ENCODE data around the gene MAP4K2. TPM values are rescaled to one million over a fixed set of nuclear protein-coding genes. Genes with fewer than 3 reads are reported as not detected.
"Not testable (repeated sequence)": the region's sequence is repeated elsewhere in the genome, so short reads cannot be mapped to it uniquely, and the experiment has no call there.

MAP4K2 gene
- total RNA-seq, 2 experiments from 2014 or later = 69.5 to 73.9 TPM

DNA sequence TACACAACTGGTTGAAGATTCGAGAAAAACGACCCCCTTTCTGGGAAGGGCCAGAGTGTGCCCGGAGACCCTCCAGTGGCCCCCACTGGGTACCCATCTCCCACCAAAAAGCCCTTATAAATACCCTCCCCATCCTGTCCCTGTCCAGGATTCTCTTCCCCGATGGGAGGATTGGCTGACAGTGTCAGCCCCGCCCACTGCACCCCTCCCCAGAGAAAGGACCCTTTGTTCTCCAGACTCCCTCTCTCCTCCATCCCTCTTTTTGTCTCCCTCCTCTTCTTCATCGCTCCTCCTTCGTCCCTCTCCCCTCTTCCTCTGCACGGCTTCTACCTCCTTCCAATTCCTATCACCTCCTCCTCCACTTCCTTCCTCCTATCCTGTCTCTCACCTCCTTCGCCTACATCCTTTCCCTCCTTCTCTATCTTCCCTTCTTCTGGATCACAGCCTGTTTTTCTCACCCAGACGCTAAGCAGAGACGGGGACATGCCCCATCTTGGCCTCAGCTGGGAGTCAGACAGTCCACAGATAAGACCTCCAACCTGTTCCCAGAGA lies 20.6 kb upstream of the MAP4K2 start:
- H3K36me3 Mint-ChIP-seq (ENCODE audit: low read depth) = no peaks in the 10 kb centered on the region
- H3K9me3 Mint-ChIP-seq = no peaks in the 10 kb centered on the region
- H3K4me1 Mint-ChIP-seq (ENCODE audit: low read depth) = no peaks in the 10 kb centered on the region
- H3K27ac Mint-ChIP-seq = no peak overlapping the region
- intact Hi-C loops (cut with micrococcal nuclease) = no loop called here
- DNase-seq = no peak
- H3K4me3 Mint-ChIP-seq = no peak overlapping the region
- CTCF ChIA-PET = no interaction called here
- no peaks in the 10 kb centered on the region for H3K27me3 Mint-ChIP-seq (ENCODE audit: low read depth)

GRCh38 chr11:64817476-64817875 lies 14.5 kb upstream of the MAP4K2 start:
- CTCF ChIA-PET = interaction anchor here (1.5 kb wide), 1 partner anchor 14 kb away, joined by 3 read pairs; no protein-coding TSS in a partner anchor
- intact Hi-C loops (cut with micrococcal nuclease) = no loop called here

GRCh38 chr11:64815433-64815832 lies 12.4 kb upstream of the MAP4K2 start:
- H3K27me3 Mint-ChIP-seq (ENCODE audit: low read depth); H3K27ac Mint-ChIP-seq; intact Hi-C loops (cut with micrococcal nuclease); H3K36me3 Mint-ChIP-seq (ENCODE audit: low read depth); H3K4me1 Mint-ChIP-seq (ENCODE audit: low read depth); DNase-seq; H3K4me3 Mint-ChIP-seq; H3K9me3 Mint-ChIP-seq: not testable (repeated sequence)
- CTCF ChIA-PET = interaction anchor here (0.8 kb wide), 1 partner anchor 514 kb away, joined by 3 read pairs; no protein-coding TSS in a partner anchor

More at GRCh38 chr11:64817476-64817875, 14.5 kb upstream of the MAP4K2 start:
- H3K27me3 Mint-ChIP-seq (ENCODE audit: low read depth) = no peaks in the 10 kb centered on the region
- no peaks in the 10 kb centered on the region for H3K4me1 Mint-ChIP-seq (ENCODE audit: low read depth)
- no peaks in the 10 kb centered on the region for H3K9me3 Mint-ChIP-seq
- H3K36me3 Mint-ChIP-seq (ENCODE audit: low read depth) = no peaks in the 10 kb centered on the region
- no peak overlapping the region for H3K4me3 Mint-ChIP-seq
- H3K27ac Mint-ChIP-seq = no peak overlapping the region
- no peak for DNase-seq

DNA sequence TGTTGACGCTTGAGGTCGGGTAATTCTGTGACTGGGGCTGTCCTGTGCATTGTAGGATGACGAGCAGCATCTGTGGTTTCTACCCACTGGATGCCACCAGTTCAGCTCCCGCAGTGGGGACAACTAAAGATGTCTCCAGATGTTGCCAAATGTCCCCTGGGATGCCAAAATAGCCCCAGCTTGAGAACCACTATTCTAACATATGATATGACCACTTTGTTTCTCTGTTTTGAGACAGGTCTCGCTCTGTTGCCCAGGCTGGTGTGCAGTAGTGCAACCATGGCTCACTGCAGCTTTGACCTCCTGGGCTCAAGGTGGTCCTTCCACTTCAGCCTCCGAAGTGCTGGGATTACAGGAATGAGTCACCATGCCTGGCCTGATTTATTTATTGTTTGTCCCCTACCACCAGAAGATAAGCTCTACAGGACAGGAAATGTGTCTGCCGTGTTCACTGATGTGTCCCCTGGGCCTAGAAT lies 11.7 kb upstream of the MAP4K2 start:
- H3K27ac Mint-ChIP-seq = no peak overlapping the region
- no peaks in the 10 kb centered on the region for H3K36me3 Mint-ChIP-seq (ENCODE audit: low read depth)
- no peak for DNase-seq
- H3K4me1 Mint-ChIP-seq (ENCODE audit: low read depth) = peaks cover 6% of the 10 kb centered on the region
- intact Hi-C loops (cut with micrococcal nuclease) = no loop called here
- H3K9me3 Mint-ChIP-seq = no peaks in the 10 kb centered on the region
- no peak overlapping the region for H3K4me3 Mint-ChIP-seq
- no peaks in the 10 kb centered on the region for H3K27me3 Mint-ChIP-seq (ENCODE audit: low read depth)
- CTCF ChIA-PET = no interaction called here

- no peak overlapping the region for H3K27ac Mint-ChIP-seq
- no peaks in the 10 kb centered on the region for H3K9me3 Mint-ChIP-seq
- no peak for DNase-seq
- H3K27me3 Mint-ChIP-seq (ENCODE audit: low read depth) = no peaks in the 10 kb centered on the region
- intact Hi-C loops (cut with micrococcal nuclease) = no loop called here
- CTCF ChIA-PET = interaction anchor here (0.7 kb wide), 1 partner anchor 74 kb away, joined by 3 read pairs; no protein-coding TSS in a partner anchor
- H3K4me1 Mint-ChIP-seq (ENCODE audit: low read depth) = peaks cover 13% of the 10 kb centered on the region
- no peaks in the 10 kb centered on the region for H3K36me3 Mint-ChIP-seq (ENCODE audit: low read depth)
- H3K4me3 Mint-ChIP-seq = no peak overlapping the region
Measured at GRCh38 chr11:64813826-64814225, 10.8 kb upstream of the MAP4K2 start.

DNA sequence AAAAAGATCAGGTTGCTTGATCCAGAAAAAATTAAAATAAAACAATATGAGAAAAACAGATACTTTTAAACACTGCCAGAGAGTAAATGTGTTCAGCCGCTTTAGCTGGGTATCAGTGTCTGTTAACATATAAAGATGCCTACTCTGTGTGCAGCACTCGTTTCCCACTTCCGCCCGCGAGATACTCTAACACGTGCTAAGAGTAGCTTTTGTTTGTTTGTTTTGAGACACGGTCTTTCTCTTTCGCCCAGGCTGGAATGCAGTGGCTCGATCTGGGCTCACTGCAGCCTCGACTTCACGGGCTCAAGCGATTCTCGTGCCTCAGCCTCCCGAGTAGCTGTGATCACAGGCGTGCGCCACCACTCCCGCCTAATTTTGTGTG lies 7.9 kb upstream of the MAP4K2 start:
- no peaks in the 10 kb centered on the region for H3K9me3 Mint-ChIP-seq
- intact Hi-C loops (cut with micrococcal nuclease) = loop anchor here (2.0 kb wide), 2 partner anchors 32 to 68 kb away; partner anchors contain the start of gene SF1
- CTCF ChIA-PET = interaction anchor here (1.0 to 1.7 kb wide), 2 partner anchors 36 to 122 kb away, joined by 4 to 6 read pairs; no protein-coding TSS in a partner anchor
- H3K27ac Mint-ChIP-seq = peak overlapping the region; percentile 84
- peak; percentile 58 for DNase-seq
- peaks cover 20% of the 10 kb centered on the region for H3K4me1 Mint-ChIP-seq (ENCODE audit: low read depth)
- H3K4me3 Mint-ChIP-seq = peak overlapping the region; percentile 97
- peaks cover 1% of the 10 kb centered on the region for H3K36me3 Mint-ChIP-seq (ENCODE audit: low read depth)
- H3K27me3 Mint-ChIP-seq (ENCODE audit: low read depth) = no peaks in the 10 kb centered on the region

DNA sequence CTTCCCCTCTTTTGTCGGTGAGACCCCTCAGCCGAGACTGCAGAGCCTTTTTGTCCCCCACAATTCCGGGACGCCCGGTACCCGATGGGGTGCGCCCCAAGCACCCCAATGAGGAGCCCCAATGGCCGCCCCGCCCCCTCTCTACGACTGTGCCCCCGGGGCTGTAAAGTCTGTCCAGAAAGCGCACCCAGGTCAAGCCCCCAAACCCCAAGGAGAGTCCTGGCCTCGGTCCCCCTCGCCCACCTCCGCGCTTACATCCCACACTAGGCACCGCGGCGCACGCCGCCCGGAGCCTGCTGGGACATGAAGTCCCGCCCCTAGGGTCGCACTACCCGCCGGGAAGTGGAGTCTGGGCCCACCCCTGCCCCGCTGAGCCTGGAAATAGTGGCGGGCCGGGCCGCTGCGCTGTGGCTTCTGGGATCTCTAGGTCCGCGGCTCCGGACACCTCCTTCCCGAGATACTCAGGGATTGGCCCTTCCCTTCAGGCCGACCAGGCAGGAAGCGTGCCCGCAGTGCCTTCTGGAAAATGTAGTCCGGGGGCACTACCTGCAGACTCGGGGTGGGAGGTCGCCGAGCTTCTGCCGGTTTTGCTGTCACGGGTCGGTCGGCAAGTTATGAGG lies 7.4 kb upstream of the MAP4K2 start, which contains the start of gene MEN1:
MEN1 (minus strand) TSS at position 281 of the 620 bp plus-strand sequence. CDS start 442 bp downstream, outside the sequence.
- intact Hi-C loops (cut with micrococcal nuclease) = loop anchor here (2.0 kb wide), 2 partner anchors 32 to 68 kb away; partner anchors contain the start of gene SF1
- H3K27ac Mint-ChIP-seq = peak within 1 kb of the TSS; percentile 84
- peak within 1 kb of the TSS; percentile 97 for H3K4me3 Mint-ChIP-seq
- no peaks in the 10 kb centered on the region for H3K27me3 Mint-ChIP-seq (ENCODE audit: low read depth)
- H3K9me3 Mint-ChIP-seq = no peaks in the 10 kb centered on the region
- CTCF ChIA-PET = interaction anchor here (0.6 to 1.7 kb wide), 3 partner anchors 36 to 895 kb away, joined by 3 to 6 read pairs (median 4); no protein-coding TSS in a partner anchor
- H3K4me1 Mint-ChIP-seq (ENCODE audit: low read depth) = peaks cover 20% of the 10 kb centered on the region
- DNase-seq = peak; percentile 93
- peaks cover 2% of the 10 kb centered on the region for H3K36me3 Mint-ChIP-seq (ENCODE audit: low read depth)

DNA sequence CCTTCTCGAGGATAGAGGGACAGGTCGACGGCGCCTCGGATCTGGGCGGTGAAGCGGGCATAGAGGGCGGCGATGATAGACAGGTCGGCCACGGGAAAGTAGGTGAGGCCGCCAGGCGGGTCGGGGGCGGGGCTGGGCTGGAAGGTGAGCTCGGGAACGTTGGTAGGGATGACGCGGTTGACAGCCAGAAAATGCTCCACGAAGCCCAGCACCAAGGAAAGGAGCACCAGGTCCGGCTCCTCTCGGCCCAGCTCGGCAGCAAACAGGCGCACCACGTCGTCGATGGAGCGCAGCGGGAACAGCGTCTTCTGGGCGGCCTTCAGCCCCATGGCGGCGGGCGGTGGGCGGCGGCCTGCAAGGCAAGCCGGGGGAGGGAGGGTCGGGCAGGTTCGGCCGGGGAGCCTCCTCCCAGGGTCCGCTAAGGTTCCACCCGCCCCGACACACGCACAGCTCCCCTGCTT lies 6.8 kb upstream of the MAP4K2 start:
- no peaks in the 10 kb centered on the region for H3K27me3 Mint-ChIP-seq (ENCODE audit: low read depth)
- H3K4me1 Mint-ChIP-seq (ENCODE audit: low read depth) = peaks cover 20% of the 10 kb centered on the region
- CTCF ChIA-PET = interaction anchor here (0.6 to 1.7 kb wide), 4 partner anchors 66 to 895 kb away, joined by 3 to 6 read pairs (median 4); partner anchors contain the start of gene RASGRP2
- H3K9me3 Mint-ChIP-seq = no peaks in the 10 kb centered on the region
- no peak for DNase-seq
- H3K36me3 Mint-ChIP-seq (ENCODE audit: low read depth) = peaks cover 2% of the 10 kb centered on the region
- H3K4me3 Mint-ChIP-seq = peak overlapping the region; percentile 97
- peak overlapping the region; percentile 84 for H3K27ac Mint-ChIP-seq
- intact Hi-C loops (cut with micrococcal nuclease) = loop anchor here (2.0 kb wide), 2 partner anchors 31 to 67 kb away; partner anchors contain the start of gene SF1

- H3K27me3 Mint-ChIP-seq (ENCODE audit: low read depth) = no peaks in the 10 kb centered on the region
- DNase-seq = no peak
- peaks cover 2% of the 10 kb centered on the region for H3K36me3 Mint-ChIP-seq (ENCODE audit: low read depth)
- H3K4me3 Mint-ChIP-seq = no peak overlapping the region
- H3K27ac Mint-ChIP-seq = no peak overlapping the region
- H3K4me1 Mint-ChIP-seq (ENCODE audit: low read depth) = peaks cover 36% of the 10 kb centered on the region
- CTCF ChIA-PET = no interaction called here
- H3K9me3 Mint-ChIP-seq = no peaks in the 10 kb centered on the region
- intact Hi-C loops (cut with micrococcal nuclease) = no loop called here
Measured at GRCh38 chr11:64805481-64805880, 2.5 kb upstream of the MAP4K2 start.

DNA sequence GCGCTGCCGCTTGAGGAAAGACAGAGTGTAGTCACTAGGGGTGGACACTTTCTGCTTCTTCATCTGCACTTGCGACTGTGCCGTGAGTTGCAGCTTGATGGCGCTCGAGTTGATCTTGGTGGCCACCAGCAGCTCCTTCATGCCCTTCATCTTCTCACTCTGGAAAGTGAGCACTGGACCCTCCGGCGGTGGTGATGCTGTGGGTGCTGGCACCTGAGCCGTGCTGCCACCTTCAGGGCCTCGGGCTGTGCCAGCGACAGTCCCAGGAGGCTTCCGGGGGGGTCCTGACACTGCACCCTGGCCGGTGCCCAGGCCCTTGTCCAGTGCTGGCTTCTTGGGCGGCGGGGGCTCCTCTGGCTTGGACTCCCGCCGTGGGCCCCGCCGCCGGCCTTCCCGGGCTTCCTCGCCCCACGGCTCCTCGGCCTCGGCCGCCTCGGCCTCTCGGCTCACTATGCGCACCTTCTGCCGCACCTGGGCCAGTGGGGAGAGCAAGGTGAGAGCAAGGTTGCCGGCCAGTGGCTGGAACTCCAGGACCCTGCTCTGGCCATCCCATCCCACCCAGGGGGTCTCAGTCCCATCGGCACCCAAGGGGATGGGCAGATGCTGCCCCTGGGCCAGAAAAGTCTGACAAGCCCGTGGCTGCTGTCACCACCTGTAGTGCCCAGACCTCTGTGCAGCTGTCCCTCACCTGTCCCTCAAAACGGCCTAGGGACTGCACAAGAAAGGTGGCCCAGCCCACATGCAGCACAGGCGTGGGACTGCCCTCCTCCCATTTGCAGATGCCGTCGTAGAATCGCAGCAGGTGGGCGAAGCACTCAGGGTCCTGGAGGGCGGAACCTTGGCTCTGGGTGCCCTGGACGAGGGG lies 1.6 kb upstream of the MAP4K2 start:
- Mint-ChIP-seq H3K36me3 (ENCODE audit: low read depth) (peaks cover 2% of the 10 kb centered on the region), H3K9me3 (no peaks in the 10 kb centered on the region), H3K4me3 (peak overlapping the region; percentile 78), H3K4me1 (ENCODE audit: low read depth) (peaks cover 33% of the 10 kb centered on the region), H3K27ac (no peak overlapping the region), H3K27me3 (ENCODE audit: low read depth) (no peaks in the 10 kb centered on the region)
- intact Hi-C loops (cut with micrococcal nuclease) = loop anchor here (5.0 kb wide), 1 partner anchor 1053 kb away; the partner anchor contains the start of gene CFL1
- no peak for DNase-seq
- CTCF ChIA-PET = interaction anchor here (0.9 kb wide), 1 partner anchor 12 kb away, joined by 3 read pairs; no protein-coding TSS in a partner anchor

- peaks cover 30% of the 10 kb centered on the region for H3K4me1 Mint-ChIP-seq (ENCODE audit: low read depth)
- no peak for DNase-seq
- H3K9me3 Mint-ChIP-seq = no peaks in the 10 kb centered on the region
- no peaks in the 10 kb centered on the region for H3K27me3 Mint-ChIP-seq (ENCODE audit: low read depth)
- H3K27ac Mint-ChIP-seq = peak overlapping the region; percentile 89
- peaks cover 2% of the 10 kb centered on the region for H3K36me3 Mint-ChIP-seq (ENCODE audit: low read depth)
- H3K4me3 Mint-ChIP-seq = peak overlapping the region; percentile 78
- CTCF ChIA-PET = interaction anchor here (0.9 kb wide), 1 partner anchor 13 kb away, joined by 3 read pairs; no protein-coding TSS in a partner anchor
- intact Hi-C loops (cut with micrococcal nuclease) = loop anchor here (2.0 to 5.0 kb wide), 3 partner anchors 25 to 1053 kb away; partner anchors contain the start of genes CFL1, FAU, MRPL49 and SF1
Measured at GRCh38 chr11:64803846-64804345, 882 bp upstream of the MAP4K2 start.
